GM12878 (cell line): Measurements from ENCODE around the gene FBXL3. TPM values are rescaled to one million over a fixed set of nuclear protein-coding genes. Genes with fewer than 3 reads are reported as not detected.

Source experiments
- BCL11A ChIP-seq: IDR thresholded peaks from 2 replicates; pipeline ENCODE4 v1.6.1; 2011; ENCODE audit warnings: low read depth, low read length
- BCLAF1 ChIP-seq: fragments of 450-650 bp; IDR thresholded peaks from 2 replicates; pipeline ENCODE4 v1.6.1; 2017; ENCODE audit warnings: antibody characterized with exemption, mild to moderate bottlenecking, moderate library complexity
- E2F4 ChIP-seq: IDR thresholded peaks from 2 replicates; pipeline ENCODE4 v1.6.1; 2012; ENCODE audit warnings: low read depth, low read length, improper control_type of control experiment
- HCFC1 ChIP-seq: fragments of 150-350 bp; IDR thresholded peaks from 2 replicates; pipeline ENCODE4 v1.6.1; 2014; ENCODE audit warnings: low read length
- MEF2B ChIP-seq: fragments of 450-650 bp; IDR thresholded peaks from 2 replicates; pipeline ENCODE4 v1.6.1; 2018; ENCODE audit warnings: mild to moderate bottlenecking, moderate library complexity; ENCODE audit not compliant: partially characterized antibody, poor library complexity, severe bottlenecking
- NR2C2 ChIP-seq: IDR thresholded peaks from 2 replicates; pipeline ENCODE4 v1.6.1; 2011; ENCODE audit warnings: borderline replicate concordance, low read depth; ENCODE audit not compliant: control insufficient read depth, insufficient read length
- NR2F1 ChIP-seq: fragments of 450-650 bp; conservative IDR thresholded peaks from 2 replicates; pipeline ENCODE4 v1.6.1; 2017; ENCODE audit warnings: mild to moderate bottlenecking
- PAX5 ChIP-seq: IDR thresholded peaks from 2 replicates; pipeline ENCODE4 v1.6.1; 2011; ENCODE audit warnings: low read depth, low read length, borderline replicate concordance
- PML ChIP-seq: IDR thresholded peaks from 2 replicates; pipeline ENCODE4 v1.6.1; 2012; ENCODE audit warnings: low read length, inconsistent platforms
- RCOR1 ChIP-seq: conservative IDR thresholded peaks from 2 replicates; pipeline ENCODE4 v1.6.1; 2012; ENCODE audit warnings: low read depth, low read length, improper control_type of control experiment
- RFX5 ChIP-seq: IDR thresholded peaks from 2 replicates; pipeline ENCODE4 v1.6.1; 2011; ENCODE audit warnings: low read depth, low read length, improper control_type of control experiment
- SMARCA5 ChIP-seq: fragments of 450-650 bp; IDR thresholded peaks from 2 replicates; pipeline ENCODE4 v1.6.1; 2017; ENCODE audit warnings: mild to moderate bottlenecking
- SRF ChIP-seq, 2 experiments: IDR thresholded peaks; 2 replicates each; pipeline ENCODE4 v1.6.1; 2011; ENCODE audit warnings: low read depth in 2 of 2, low read length in 2 of 2, mild to moderate bottlenecking in 1 of 2, moderate library complexity in 1 of 2
- TAF1 ChIP-seq: IDR thresholded peaks from 2 replicates; pipeline ENCODE4 v1.6.1; 2011; ENCODE audit warnings: mild to moderate bottlenecking, low read depth, low read length, borderline replicate concordance
- TCF12 ChIP-seq: IDR thresholded peaks from 2 replicates; pipeline ENCODE4 v1.6.1; 2011; ENCODE audit warnings: low read depth, mild to moderate bottlenecking, low read length
- WRNIP1 ChIP-seq: IDR thresholded peaks from 2 replicates; pipeline ENCODE4 v1.6.1; 2011; ENCODE audit warnings: low read depth, low read length, improper control_type of control experiment, borderline replicate concordance
- ZNF207 ChIP-seq: fragments of 450-650 bp; IDR thresholded peaks from 2 replicates; pipeline ENCODE4 v1.6.1; 2014; ENCODE audit warnings: antibody characterized with exemption, mild to moderate bottlenecking, borderline replicate concordance
- ZNF622 ChIP-seq: fragments of 450-650 bp; IDR thresholded peaks from 2 replicates; pipeline ENCODE4 v1.6.1; 2017; ENCODE audit warnings: mild to moderate bottlenecking, inconsistent platforms
- polyA plus RNA-seq, 11 experiments: library from polyadenylated mRNA; depleted of rRNA in 4 of 11; unstranded in 6 of 11; stranded (reverse) in 5 of 11; fragments of >200 nt; fragmentation: Nextera tagmentation in 4 of 11; fragmentation: Illumina TruSeq in 1 of 11; extraction: Ambion mirVana in 4 of 11; extraction: Trizol in 1 of 11; gene quantifications; 1 replicate in 1 of 11; 2 replicates in 10 of 11; pipeline versions ENCODE4 v1.2.1 to v1.2.3, GENCODE V29; 2011 to 2016; ENCODE audit warnings: inconsistent platforms in 2 of 11, missing spikeins in 2 of 11, low read depth in 1 of 11
- total RNA-seq, 4 experiments: library from RNA; depleted of rRNA in 3 of 4; stranded (reverse); fragments of >200 nt in 3 of 4; fragmentation: Illumina TruSeq in 1 of 4; extraction: Trizol in 1 of 4; gene quantifications; 2 replicates each; pipeline versions ENCODE4 v1.2.1 to v1.2.3, GENCODE V29; 2013 to 2021
- TF ChIP-seq, protein P1 (sequence below): fragments of 450-650 bp; conservative IDR thresholded peaks from 2 replicates; pipeline ENCODE4 v1.6.1; 2017; ENCODE audit warnings: mild to moderate bottlenecking, moderate library complexity
- TF ChIP-seq, protein P2 (sequence below): fragments of 450-650 bp; IDR thresholded peaks from 2 replicates; pipeline ENCODE4 v1.6.1; 2017; ENCODE audit warnings: mild to moderate bottlenecking, moderate library complexity

Gene FBXL3
- total and polyA plus RNA-seq, 10 of the 15 experiments (the other 5 are each of a cell fraction or from before 2014, with no cell fraction given): 9.0 to 26.4 (median 19.7) TPM

DNA sequence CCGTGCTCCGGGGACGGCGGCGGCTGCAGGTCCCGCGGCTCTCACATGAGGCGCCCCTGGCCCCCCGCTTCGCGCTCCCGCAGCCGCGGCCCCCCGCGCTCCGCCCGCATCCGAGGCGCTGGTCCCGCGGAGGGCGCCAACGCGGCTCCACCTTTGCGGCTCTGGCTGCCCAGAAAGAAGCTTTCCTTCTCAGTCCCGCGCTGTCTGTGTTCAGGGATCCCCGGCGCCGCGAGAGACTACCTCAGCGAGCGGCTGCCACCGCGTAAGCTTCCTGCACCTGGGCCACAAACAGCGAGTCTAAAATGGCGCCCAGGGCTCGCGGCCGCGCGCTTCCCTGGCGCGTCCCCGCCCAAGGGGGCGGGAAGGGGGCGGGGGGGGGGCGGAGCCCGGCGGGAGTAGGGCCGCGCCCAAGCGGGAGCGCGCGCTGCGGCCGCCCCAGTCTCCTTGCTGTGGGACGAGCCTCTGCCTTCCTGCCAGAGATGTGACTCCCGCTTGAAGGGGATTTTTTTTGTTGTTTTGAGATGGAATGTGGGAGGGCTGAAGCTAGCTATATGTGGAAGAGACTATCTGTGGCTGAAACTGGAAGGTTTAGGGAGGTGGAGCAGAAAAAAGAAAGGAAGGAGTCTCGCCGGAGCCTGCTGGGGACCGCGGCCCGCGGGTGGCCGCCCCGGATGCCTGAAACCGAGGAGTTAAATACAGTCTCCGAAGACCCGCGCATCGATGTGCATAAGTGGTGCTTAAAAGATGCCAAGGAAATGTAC, at the start of gene FBXL3 (continued):
- TF ChIP-seq MEF2B: no peak
- 0 out of 2 replicates have a peak, but pooled peaks have one; percentile 20 for TF ChIP-seq RCOR1
- TF ChIP-seq TCF12: peak; percentile 77; the same call in 1 of the 2 replicates
- no peak for TF ChIP-seq WRNIP1
- TF ChIP-seq E2F4: no peak
- peak; percentile 59; the same call in 1 of the 2 replicates for TF ChIP-seq TAF1
- no peak for TF ChIP-seq RFX5
- TF ChIP-seq ZNF622: no peak
- peak; percentile 43; the same call in 1 of the 2 replicates for TF ChIP-seq HCFC1
- no peak for TF ChIP-seq PAX5
- TF ChIP-seq NR2F1: no peak
- TF ChIP-seq, protein P1, sequence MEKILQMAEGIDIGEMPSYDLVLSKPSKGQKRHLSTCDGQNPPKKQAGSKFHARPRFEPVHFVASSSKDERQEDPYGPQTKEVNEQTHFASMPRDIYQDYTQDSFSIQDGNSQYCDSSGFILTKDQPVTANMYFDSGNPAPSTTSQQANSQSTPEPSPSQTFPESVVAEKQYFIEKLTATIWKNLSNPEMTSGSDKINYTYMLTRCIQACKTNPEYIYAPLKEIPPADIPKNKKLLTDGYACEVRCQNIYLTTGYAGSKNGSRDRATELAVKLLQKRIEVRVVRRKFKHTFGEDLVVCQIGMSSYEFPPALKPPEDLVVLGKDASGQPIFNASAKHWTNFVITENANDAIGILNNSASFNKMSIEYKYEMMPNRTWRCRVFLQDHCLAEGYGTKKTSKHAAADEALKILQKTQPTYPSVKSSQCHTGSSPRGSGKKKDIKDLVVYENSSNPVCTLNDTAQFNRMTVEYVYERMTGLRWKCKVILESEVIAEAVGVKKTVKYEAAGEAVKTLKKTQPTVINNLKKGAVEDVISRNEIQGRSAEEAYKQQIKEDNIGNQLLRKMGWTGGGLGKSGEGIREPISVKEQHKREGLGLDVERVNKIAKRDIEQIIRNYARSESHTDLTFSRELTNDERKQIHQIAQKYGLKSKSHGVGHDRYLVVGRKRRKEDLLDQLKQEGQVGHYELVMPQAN: peak; percentile 69
- peak; percentile 77 for TF ChIP-seq SMARCA5
- TF ChIP-seq BCLAF1: no peak
- 0 out of 4 replicates have a peak, but pooled peaks of 1 of the 2 experiments have one; percentile 2 for TF ChIP-seq SRF (IDR thresholded peaks at IDR 0.05; ENCODE audit: low read depth in 2 of 2, low read length in 2 of 2)
- TF ChIP-seq NR2C2: no peak
- TF ChIP-seq, protein P2, sequence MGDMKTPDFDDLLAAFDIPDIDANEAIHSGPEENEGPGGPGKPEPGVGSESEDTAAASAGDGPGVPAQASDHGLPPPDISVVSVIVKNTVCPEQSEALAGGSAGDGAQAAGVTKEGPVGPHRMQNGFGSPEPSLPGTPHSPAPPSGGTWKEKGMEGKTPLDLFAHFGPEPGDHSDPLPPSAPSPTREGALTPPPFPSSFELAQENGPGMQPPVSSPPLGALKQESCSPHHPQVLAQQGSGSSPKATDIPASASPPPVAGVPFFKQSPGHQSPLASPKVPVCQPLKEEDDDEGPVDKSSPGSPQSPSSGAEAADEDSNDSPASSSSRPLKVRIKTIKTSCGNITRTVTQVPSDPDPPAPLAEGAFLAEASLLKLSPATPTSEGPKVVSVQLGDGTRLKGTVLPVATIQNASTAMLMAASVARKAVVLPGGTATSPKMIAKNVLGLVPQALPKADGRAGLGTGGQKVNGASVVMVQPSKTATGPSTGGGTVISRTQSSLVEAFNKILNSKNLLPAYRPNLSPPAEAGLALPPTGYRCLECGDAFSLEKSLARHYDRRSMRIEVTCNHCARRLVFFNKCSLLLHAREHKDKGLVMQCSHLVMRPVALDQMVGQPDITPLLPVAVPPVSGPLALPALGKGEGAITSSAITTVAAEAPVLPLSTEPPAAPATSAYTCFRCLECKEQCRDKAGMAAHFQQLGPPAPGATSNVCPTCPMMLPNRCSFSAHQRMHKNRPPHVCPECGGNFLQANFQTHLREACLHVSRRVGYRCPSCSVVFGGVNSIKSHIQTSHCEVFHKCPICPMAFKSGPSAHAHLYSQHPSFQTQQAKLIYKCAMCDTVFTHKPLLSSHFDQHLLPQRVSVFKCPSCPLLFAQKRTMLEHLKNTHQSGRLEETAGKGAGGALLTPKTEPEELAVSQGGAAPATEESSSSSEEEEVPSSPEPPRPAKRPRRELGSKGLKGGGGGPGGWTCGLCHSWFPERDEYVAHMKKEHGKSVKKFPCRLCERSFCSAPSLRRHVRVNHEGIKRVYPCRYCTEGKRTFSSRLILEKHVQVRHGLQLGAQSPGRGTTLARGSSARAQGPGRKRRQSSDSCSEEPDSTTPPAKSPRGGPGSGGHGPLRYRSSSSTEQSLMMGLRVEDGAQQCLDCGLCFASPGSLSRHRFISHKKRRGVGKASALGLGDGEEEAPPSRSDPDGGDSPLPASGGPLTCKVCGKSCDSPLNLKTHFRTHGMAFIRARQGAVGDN: peak; percentile 38; the same call in 1 of the 2 replicates
- 0 out of 2 replicates have a peak, but pooled peaks have one; percentile 11 for TF ChIP-seq BCL11A
- TF ChIP-seq ZNF207: 0 out of 2 replicates have a peak, but pooled peaks have one; percentile 74
- TF ChIP-seq PML: peak; percentile 79
